ENCODE measurements around the gene SH3PXD2A.

SH3PXD2A gene

DNA sequence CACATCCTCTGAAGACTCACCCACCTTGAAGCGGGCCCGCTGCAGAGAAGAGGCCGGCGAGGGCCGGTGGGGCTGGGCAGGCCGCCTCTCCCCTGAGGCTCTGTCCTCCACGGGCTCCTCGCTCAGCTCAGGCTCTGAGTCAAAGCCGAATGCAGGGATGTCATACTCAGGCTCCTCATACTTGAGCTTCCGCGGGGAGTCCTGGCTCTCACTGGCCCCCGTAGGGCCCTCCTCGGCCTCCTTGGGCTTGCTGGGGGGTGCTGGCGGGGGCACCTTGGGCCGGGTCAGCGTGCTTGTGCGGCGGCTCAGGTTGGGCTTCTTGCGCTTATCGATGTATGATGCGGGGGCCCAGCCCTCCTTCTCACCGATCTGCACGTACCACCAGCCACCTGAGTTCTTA, 252.0 kb downstream of the SH3PXD2A start:
- DNase-seq (ENCODE audit: low spot score): no peak

DNA sequence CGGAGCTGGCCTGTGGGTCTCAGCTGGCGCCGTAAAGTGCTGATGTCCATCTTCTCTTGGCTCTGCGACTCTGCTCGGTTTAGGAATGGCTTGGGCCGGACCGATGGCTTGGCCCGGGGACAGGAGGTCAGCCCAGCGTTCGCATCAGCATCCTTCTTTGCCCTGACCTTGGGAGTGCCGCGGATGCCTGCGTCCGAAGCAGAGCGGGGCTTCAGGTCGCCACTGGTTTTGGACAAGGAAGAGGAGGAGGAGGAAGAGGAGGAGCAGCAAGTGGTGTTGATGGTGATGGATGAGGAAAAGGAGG, 252.6 kb downstream of the SH3PXD2A start:
- DNase-seq (ENCODE audit: low spot score): no peak

DNA sequence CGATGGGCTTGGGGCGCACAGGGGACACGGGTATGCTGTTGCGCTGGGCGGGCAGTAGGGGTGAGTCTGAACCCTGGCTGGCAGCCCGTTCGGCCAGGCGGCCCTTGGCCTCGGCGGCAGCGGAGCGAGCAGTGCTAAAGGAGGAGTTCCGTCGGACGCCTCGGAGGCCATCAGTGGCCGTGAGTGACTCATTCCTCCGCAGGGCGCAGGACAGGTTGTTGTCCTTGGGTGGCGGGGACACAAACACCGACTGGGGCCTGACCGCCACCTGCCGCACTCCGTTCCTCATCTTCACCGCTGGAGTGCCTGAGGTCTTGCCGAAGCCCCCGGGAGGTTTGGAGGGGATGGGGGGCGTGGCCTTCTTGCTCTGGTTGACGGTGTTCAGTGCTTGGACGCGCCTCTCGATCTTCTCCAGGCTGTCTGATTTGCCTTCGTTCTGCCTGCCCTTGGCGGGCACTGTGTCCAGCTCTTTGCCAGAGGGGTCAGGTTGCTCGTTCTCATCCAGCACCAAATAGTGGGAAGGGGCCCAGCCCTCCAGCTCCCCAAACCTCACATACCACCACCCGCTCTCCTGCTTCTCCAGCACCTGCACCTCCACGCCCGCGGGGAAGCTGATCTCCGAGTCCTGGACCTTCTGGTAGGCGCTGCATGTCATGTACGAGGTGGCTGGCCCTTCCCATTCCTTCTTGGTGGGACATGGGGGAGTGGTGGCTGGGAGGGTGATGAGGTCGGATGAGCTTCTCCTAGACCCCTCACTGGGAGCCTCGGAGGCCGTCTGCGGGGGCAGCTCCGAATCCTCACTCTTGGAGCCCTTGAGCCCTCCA, 253.1 kb downstream of the SH3PXD2A start:
- DNase-seq (ENCODE audit: low spot score): no peak

DNA sequence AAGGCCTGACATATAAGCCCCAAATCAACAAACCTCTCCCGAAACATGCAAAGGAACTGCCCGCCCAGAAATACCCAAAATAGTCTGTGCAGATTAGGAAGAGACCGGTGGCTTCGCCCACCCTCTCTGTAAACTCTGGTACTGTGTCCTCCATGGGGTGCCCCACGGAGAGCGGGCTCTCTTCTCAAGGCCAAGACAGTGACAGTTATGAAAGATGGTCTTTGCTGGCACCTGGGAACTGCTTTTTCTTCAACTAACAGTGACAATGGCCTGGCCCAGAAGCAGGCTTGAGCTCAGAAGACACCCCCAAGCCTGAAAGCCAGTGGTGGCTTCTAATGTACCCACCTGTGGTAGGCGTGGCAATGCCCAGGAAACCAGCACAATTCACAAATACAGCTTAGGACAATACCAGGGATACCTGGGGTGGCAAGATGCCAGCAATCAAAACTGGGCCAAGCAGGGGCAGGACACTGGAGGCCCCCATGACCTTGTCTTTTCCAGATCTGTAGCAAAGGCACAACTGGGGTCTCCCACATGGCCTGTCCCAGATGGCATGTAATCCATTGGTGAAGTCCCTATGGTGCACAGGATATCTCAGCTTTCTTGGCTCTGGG, 254.3 kb downstream of the SH3PXD2A start:
- no peak for DNase-seq (ENCODE audit: low spot score)

DNA sequence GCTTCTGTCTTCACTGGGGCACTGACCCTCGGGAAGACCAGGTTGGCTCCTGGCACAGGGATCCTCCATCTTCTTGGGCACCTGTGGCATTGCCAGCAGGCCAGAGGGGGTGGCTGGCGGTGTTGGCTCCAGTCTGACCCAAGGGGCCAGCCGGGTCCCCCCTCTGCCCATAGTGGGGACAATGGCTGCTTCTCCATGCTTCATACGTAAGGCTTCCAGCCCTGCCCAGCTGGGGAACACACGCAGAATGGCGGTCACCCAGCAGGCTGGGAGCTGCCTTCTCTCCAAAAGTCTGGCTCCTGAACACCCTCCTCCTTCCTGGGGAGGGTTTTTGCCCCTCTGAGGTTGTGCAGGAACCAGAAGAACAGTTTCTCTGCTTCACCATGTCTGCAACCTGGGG, 255.1 kb downstream of the SH3PXD2A start:
- no peak for DNase-seq (ENCODE audit: low spot score)

DNA sequence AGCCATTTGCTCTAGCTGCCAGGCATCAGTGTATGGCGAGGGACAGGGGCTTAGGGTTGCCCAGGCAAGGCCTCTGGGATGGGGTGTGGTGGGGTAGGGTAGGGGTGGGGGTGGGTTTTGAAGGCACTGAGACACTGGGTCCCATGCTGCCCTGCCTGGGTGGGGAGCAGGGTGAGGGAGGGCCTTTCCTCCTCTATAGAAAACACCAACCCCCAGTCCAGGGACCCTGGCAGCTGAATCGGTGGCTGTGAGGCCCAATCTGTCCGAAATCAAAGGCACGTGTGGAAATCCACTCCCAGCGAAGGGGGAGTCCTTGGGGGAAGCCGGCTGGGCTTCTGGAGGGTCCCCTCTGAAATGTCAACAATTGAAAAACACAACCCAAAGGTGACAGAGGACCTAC, 255.5 kb downstream of the SH3PXD2A start:
- no peak for DNase-seq (ENCODE audit: low spot score)

DNA sequence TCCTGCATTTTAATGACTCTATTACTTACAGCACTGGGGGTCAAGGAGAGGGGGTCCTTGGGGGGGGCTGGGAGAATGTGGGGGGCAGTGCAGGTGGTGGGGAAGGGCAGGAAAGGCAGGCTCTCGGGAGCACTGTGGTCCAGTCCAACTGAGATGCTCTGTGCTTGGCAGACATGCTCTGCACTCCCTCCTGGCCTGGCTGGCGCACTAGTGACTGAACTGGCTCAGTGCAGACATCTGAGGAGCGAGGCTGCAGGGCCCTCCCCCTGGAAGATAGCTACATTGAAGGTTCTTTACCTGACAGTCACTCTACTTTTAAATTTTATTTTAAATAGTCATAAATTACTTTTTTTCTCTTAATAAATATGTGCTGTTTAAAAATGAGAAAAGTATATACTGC, 256.2 kb downstream of the SH3PXD2A start:
- peak; percentile 51 for DNase-seq (ENCODE audit: low spot score)

DNA sequence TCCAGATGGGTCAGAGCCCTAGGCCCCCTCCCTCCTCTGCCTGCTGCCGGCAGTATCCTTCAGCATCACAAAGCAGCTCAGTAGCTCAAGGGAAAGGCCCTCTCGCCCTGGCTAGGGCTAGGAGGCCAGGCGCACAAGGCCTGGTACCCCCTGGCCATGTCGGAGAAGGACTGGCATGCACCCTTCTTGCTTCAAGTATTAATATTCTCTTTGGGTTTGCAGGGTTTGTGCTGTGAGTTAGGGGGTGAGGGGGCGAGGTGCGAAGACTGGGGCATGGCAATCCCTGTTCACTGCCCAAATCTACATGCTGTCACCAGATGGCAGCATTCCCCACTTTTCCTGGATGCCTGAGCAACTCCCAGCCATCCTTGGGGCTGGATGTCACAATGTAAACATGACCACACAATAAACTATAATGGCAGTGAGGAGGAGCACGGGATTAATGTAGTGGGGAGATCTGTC, 256.7 kb downstream of the SH3PXD2A start:
- DNase-seq (ENCODE audit: low spot score): peak; percentile 89

DNA sequence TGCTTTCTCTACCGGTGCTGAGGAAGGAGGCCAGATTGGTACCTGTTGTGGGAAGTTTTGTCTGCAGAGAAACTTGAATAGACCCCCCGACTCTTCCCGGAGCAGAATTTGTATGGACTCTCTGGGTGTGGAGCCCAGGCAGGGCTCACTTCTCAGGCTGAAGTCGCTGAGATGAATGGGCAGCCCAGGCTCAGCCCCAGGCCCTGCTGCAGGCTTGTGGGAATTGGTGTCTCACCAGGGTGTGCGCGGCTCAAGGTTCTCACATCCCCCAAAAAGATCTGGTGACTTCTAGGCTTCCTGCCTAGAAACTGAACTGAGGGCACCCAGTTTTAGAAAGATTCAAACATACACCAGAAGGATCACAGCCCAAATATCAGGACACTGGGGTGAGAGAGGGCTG, 258.4 kb downstream of the SH3PXD2A start:
- no peak for DNase-seq (ENCODE audit: low spot score)

DNA sequence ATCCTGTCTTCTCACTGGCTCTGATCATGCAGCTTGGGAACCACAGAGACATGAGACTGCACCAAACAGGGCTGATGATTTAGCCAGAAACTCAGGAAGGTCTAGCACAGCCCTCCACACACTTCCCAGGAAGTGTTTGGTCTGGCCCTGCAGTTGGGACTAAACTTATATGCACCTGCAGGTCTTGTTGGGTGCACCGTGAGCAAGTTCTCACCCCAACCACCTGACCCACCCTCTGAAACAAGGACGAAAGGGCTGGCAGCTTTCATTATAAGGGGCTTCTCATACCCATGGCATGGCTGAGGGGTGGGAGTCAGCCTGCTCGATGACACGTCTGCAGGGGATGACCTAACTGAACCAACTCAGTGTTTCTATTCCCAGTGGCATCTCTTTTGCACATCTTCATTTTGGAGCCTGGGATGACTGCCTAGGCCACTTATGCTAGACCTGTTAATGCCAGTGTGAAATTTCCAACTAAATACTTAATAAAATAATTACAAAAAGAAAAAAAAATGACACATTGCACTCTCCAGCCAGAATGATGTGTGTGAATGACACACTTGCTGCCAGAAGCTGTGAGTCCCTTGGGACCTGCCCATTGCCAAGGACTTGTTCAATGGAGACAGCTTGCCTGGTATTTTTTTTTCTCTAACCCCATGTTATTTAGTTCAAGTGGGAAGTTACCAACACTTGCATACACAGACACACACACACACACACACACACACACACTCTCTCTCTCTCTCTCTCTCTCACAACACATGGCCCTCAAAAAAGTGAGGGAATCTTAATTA, 259.2 kb downstream of the SH3PXD2A start:
- DNase-seq (ENCODE audit: low spot score): no peak

DNA sequence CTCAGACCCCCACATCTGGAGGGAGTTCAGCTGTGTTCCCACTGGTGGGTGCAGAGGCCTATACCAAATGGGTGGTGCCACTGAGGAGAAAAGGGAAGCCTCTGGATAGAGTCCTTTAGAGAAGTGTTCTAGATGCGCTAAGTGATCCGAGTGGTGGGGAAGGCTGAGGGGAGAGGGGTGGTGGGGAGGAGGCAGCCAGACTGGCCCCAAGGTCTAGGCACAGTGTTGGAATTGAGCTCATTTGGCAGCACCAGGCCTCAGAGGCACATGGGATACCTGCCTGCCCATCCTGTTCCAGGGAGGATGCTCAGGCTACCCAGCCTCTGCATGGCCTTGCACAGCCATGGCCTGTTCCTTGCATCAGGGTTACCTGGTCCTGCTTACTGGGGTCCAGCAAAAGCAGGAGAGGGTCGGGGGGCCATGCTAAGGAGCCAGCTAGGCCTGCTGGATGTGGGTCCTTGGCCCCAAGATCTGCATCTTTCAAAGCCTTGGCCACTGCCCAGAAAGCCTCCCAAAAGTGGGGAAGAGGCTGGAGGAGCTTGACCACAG, 262.3 kb downstream of the SH3PXD2A start:
- DNase-seq (ENCODE audit: low spot score): no peak

DNA sequence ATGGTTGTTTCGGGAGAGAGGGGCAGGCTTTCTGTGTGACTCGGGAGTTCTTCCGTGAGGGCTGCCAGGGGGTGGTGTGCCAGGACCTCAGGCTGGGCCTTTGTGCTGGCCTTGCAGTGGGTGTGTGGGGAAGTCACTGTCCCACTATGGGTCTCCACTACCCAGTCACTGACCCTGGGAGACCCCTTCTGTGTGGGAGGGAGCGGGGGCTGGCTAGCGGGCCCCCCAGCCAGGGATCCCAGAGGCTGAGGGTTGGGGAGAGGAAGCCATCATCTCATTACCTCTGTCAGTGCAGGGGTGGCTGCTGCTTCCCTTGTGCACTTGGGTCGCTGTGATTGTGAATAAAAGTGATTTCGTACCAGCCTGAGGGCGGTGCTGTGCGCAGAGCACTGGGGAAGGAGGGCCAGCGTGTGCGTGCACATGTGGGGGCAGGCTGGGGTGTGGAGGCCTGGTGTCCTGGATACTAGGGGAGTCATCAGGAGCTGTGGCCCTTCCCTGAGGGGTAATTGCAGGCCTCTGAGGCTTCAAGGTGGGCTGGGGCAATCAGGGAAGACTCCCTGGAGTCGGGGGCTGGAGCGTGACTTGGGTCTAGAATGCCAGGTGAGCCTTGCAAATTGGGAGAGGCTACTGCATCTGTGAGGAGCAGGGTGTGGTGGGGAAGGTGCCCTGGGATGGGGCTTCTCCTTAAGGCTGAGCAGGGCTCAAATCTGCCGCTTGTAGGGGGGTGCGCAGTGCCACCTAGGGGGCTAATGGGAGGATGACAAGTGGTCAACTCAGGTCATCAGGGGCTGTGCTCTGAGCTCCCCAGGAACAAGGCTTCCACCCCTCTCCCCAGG, 263.0 kb downstream of the SH3PXD2A start:
- DNase-seq (ENCODE audit: low spot score): peak; percentile 51

DNA sequence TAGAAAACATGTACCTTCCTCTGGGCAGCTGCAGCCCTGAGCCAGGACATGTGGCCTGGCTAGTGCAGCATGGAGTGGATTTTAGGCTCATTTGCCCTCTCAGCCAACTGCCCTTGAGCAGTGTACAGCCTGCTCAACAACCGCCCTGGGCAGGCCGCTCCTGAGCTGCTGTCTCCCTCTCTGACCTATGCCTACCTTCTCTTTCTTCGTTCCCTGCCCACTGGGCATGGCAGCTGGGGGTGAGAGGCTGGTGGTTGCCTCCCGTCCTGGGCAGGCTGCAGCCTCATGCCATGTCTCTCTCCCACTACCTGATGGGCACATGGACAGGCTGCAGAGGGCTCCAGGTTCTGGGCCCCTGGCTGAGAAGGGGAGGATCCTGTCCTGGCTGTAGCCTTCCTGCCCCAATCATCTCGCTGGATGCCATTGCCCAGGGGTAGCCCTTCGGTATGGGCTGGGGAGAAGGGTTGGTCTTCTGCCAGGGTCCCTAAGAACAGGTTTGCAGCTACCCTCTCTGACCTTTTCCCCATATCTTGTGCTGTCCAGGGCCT, 264.6 kb downstream of the SH3PXD2A start:
- DNase-seq (ENCODE audit: low spot score): no peak

DNA sequence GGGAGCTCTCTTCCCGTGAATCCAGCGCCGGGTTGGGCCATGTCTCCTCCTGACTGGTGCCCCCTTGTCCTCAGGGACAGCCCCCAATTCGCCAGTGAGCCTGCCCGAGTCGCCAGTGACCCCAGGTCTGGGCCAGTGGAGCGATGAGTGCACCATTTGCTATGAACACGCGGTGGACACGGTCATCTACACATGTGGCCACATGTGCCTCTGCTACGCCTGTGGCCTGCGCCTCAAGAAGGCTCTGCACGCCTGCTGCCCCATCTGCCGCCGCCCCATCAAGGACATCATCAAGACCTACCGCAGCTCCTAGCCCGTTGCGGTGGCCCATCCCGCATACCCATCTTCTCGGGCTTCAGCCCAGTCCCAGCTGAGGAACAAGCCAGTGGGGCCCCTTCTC, 265.3 kb downstream of the SH3PXD2A start:
- DNase-seq (ENCODE audit: low spot score): no peak

DNA sequence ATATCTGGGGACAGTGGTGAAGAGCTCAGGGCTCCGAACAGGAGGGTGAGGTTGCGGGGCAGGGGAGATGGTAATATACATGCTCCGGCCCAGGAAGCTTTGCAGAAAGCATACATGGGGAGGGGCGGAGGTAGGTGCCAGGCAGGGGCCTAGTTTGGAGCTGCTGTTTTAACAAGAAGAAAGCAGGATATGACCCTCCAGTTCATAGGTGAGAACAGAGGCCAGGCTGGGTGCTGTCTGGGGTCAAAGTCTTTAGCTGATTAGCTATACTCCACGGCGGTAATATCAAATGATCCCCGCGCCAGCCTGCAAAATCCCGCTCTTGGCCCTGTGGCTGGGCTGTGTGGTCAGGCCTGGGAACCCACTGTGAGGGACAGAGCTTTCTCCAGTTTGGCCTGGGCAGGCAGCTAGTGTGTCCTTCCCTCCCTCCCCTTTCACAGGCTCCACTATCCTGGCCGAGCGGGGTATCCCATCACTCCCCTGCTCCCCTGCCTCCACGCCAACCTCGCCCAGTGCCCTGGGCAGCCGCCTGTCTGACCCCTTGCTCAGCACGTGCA, 266.2 kb downstream of the SH3PXD2A start:
- DNase-seq (ENCODE audit: low spot score): no peak

DNA sequence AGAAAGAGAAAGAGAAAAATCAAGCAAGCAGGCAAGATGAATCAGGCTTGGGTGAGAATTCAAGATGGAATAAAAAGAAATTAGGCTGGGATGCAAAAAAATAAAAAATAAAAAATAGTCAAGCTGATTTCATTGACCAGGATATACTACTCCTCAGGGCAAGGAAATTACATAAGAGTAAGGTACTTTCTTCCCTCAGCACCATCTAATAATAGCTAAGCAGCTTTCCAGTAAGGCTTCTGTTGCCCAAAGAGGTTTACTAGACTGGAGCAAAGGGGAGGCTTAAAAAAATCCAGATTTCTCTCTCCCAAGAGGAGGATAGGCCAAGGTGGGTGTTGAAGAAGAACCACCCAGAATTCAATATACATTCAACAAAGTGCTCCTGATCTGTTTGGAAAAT, 268.3 kb downstream of the SH3PXD2A start:
- DNase-seq (ENCODE audit: low spot score): no peak

DNA sequence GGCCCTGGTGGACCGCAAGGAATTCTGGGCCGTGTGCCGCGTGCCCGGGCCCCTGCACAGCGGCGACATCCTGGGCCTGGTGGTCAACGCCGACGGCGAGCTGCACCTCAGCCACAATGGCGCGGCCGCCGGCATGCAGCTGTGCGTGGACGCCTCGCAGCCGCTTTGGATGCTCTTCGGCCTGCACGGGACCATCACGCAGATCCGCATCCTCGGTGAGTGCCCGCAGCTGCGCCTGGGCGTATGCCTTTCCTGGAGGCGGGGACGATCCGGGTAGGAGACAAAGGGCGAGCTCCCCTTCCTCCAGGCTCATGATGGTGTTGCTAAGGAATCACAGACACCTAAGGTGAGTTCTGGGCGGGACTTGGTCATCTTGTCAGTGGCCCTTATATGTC, 270.4 kb downstream of the SH3PXD2A start:
- DNase-seq (ENCODE audit: low spot score): no peak

DNA sequence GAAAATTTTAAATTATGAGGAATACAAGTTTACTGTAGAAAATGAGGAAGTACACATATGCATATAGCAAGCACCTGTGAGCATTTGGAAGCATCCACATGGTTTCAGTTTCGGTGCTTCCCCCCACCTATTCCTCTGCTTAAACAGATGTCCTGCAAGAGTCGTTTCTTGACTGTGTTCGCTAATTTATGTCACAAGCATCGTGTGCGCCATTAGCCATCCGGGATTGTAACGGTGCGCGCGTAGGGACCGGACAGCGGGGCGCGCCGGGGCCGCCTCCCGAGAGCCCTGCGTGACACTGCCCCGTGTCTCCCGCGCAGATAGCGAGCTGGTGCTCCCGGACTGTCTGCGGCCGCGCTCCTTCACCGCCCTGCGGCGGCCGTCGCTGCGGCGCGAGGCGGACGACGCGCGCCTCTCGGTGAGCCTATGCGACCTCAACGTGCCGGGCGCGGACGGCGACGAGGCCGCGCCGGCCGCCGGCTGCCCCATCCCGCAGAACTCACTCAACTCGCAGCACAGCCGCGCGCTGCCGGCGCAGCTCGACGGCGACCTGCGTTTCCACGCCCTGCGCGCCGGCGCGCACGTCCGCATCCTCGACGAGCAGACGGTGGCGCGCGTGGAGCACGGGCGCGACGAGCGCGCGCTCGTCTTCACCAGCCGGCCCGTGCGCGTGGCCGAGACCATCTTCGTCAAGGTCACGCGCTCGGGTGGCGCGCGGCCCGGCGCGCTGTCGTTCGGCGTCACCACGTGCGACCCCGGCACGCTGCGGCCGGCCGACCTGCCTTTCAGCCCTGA, 271.0 kb downstream of the SH3PXD2A start:
- DNase-seq (ENCODE audit: low spot score): no peak

DNA sequence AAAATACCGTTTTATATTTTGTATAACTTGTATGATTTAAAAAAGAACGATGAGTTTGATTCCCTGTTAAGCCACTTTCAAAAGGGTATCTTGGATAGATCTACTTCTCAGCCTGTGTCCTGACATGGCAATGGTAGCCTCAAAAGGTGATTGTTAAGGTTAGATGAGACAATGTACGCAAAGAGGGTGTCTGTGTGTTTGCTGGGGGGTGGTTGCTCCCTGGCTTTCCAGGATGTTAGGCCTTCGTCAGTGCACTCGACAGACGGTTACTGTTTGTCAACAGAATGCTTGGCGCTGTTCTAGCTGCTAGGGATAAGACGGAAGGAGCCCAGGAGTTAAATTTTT, 271.5 kb downstream of the SH3PXD2A start:
- DNase-seq (ENCODE audit: low spot score): no peak

DNA sequence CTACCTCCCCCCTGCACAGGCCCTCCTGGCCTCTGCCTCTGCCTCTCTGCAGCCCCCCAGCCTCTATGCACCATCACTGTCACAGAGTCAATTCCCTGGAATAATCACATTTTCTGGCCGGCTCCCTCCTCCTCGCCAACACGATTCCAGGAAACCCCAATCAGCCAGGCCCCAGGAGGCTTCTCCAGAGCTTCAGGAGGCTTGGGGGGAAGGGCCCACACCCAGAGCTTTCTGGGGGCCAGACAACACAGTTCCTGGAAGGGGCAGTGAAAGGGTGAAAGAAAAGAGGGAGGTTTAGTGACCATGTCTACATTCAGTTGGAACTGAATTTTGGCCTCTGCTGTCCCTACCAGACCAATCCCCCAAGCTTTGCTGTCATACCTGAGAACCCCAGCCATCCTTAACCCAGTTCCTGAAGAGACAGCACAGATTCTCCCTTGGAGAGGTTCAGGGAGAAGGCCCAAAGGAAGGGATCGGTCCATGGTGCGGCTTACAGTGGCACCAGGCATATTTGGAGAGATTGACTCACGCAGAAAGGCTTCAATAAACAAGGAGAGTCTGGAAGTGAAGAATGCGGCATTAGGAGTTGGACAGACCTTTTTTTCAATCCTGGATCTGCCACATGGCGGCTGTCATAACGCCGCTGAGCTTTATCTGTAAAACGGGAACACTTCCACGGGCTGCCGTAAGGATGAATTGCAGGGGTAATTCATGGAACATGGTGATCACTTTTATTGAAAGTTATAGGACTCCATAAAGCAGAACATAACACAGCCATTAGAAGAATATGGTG, 272.8 kb downstream of the SH3PXD2A start:
- DNase-seq (ENCODE audit: low spot score): no peak
